Activated CD4-positive, alpha-beta T cell treated with anti-CD3 and anti-CD28 coated beads, Interleukin-2, amount 10 ng/mL, durations not matched to agents 7 days and 5 days (primary cell): ENCODE results near the gene CDH13. TPM values are rescaled to one million over a fixed set of nuclear protein-coding genes. Genes with fewer than 3 reads are reported as not detected.

Experiments
- CTCF ChIA-PET: fragments of 350-600 bp; sonication (Branson Sonifier 250); formaldehyde crosslinking; loops from one replicate; lab custom pipeline; 2021; ENCODE audit warnings: antibody characterized with exemption; lab: Charles Lee
- POLR2A ChIA-PET: fragments of 350-600 bp; sonication (Branson Sonifier 250); formaldehyde crosslinking; loops from one replicate; lab custom pipeline; 2021; ENCODE audit warnings: antibody characterized with exemption; lab: Charles Lee
- DNase-seq: peaks from one replicate; pipeline ENCODE4 v3.0.0-alpha.2; 2020
- H3K27ac Mint-ChIP-seq: one replicate; pipeline ENCODE4 v1.8.0; 2021; ENCODE audit warnings: mild to moderate bottlenecking, moderate library complexity, mixed read lengths
- H3K27me3 Mint-ChIP-seq: one replicate; pipeline ENCODE4 v1.8.0; 2021; ENCODE audit warnings: mixed read lengths
- H3K36me3 Mint-ChIP-seq: one replicate; pipeline ENCODE4 v1.8.0; 2021; ENCODE audit warnings: low read depth, mixed read lengths
- H3K4me1 Mint-ChIP-seq: one replicate; pipeline ENCODE4 v1.8.0; 2021; ENCODE audit warnings: mixed read lengths
- H3K4me3 Mint-ChIP-seq: one replicate; pipeline ENCODE4 v1.8.0; 2021; ENCODE audit warnings: mild to moderate bottlenecking, moderate library complexity, mixed read lengths
- H3K9me3 Mint-ChIP-seq: one replicate; pipeline ENCODE4 v1.8.0; 2021; ENCODE audit warnings: mixed read lengths
- total RNA-seq, 2 experiments: library from RNA; stranded (reverse); gene quantifications; one replicate each; pipeline ENCODE4 v1.2.3, GENCODE V29; 2021

The CDH13 gene
- total RNA-seq, 2 experiments from 2014 or later, result not detected

DNA sequence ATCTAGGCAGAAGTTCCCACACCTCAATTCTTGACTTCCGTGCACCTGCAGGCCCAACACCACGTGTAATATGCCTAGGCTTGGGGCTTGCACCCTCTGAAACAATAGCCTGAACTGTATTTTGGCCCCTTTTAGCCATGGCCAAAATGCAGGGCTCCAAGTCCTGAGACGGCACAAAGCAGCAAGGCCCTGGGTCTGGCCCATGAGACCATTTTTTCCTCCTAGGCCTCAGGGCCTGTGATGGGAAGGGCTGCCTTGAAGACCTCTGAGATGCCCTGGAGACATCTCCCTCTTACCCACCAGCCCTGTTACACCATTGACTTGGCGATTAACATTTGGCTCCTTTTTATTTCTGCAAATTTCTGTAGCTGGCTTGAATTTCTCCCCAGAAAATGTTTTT is 238.6 kb downstream of the CDH13 start:
- Mint-ChIP-seq H3K9me3 (peaks cover 10% of the 10 kb centered on the region), H3K4me1 (no peaks in the 10 kb centered on the region), H3K4me3 (no peak overlapping the region), H3K36me3 (no peaks in the 10 kb centered on the region), H3K27me3 (no peaks in the 10 kb centered on the region), H3K27ac (no peak overlapping the region)
- DNase-seq, result no peak
- CTCF ChIA-PET, result no interaction called here
- POLR2A ChIA-PET, result no interaction called here

DNA sequence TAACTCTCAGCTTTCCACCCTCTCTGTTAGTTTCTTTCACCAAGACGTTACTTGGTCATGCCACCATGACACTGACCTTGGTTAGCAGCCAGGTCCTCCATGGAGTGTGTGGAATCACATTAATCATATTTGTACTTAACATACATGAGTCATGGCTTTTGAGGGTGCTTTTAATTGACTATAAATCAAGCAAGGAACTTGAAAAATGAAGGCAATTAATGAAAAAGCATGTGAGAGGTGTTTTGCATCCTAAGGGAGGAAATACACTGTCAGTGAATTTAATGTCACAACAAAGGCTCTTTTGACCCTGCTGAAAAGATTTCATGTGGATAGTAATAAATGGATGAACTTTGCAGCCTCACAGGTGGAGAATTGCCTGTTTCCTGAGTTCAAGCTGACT is 240.7 kb downstream of the CDH13 start:
- H3K27ac Mint-ChIP-seq, result no peak overlapping the region
- ChIA-PET POLR2A (no interaction called here), CTCF (no interaction called here)
- H3K4me1 Mint-ChIP-seq, result no peaks in the 10 kb centered on the region
- H3K27me3 Mint-ChIP-seq, result no peaks in the 10 kb centered on the region
- H3K4me3 Mint-ChIP-seq, result no peak overlapping the region
- no peak for DNase-seq
- no peaks in the 10 kb centered on the region for H3K36me3 Mint-ChIP-seq
- H3K9me3 Mint-ChIP-seq, result peaks cover 10% of the 10 kb centered on the region

DNA sequence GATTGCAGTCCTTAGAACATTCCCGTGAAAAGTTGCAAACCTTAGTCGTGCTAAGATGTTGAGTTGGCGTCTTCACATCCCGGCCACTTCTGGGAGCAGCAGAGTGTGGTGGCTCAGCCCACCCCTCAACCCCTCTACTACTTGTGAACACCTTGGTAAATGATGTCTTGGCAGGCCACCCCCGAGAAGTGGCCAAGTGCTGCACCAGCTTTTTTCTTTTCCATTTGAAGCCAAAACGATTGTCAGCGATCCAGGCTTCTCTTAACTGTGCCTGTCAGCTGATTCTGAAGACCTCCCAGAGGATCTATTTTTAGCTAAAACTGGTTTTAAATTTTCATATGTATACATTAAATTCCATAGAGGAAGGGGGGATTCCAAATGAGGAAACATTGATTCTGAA is 247.5 kb downstream of the CDH13 start:
- no peaks in the 10 kb centered on the region for H3K27me3 Mint-ChIP-seq
- ChIA-PET POLR2A (no interaction called here), CTCF (interaction anchor here (0.6 kb wide), 1 partner anchor 132 kb away, joined by 3 read pairs; no protein-coding TSS in a partner anchor)
- H3K27ac Mint-ChIP-seq, result no peak overlapping the region
- no peak overlapping the region for H3K4me3 Mint-ChIP-seq
- no peaks in the 10 kb centered on the region for H3K36me3 Mint-ChIP-seq
- DNase-seq, result no peak
- no peaks in the 10 kb centered on the region for H3K4me1 Mint-ChIP-seq
- peaks cover 2% of the 10 kb centered on the region for H3K9me3 Mint-ChIP-seq

DNA sequence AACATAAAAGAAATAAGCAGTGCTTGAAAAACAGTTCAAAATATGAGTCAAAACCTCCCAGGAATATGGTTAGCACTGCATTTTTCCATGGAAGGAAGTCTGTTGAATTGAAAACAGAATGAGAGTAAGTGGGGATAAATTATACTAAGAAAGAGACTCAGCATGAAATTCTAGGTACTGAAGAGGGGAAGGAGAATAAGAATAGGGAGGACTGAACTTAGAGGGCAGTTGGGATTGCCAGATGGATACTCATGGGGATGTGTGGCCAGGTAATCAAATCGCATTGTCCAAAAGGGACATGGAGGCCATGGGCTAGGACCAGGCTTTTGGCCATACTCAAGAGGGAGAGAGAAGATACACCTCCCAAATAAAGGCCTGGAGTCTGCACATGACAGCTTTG is 247.9 kb downstream of the CDH13 start:
- POLR2A ChIA-PET, result no interaction called here
- no peak overlapping the region for H3K4me3 Mint-ChIP-seq
- CTCF ChIA-PET, result interaction anchor here (0.6 kb wide), 1 partner anchor 132 kb away, joined by 3 read pairs; no protein-coding TSS in a partner anchor
- no peaks in the 10 kb centered on the region for H3K27me3 Mint-ChIP-seq
- H3K9me3 Mint-ChIP-seq, result peaks cover 2% of the 10 kb centered on the region
- no peak for DNase-seq
- H3K36me3 Mint-ChIP-seq, result no peaks in the 10 kb centered on the region
- no peak overlapping the region for H3K27ac Mint-ChIP-seq
- H3K4me1 Mint-ChIP-seq, result no peaks in the 10 kb centered on the region

DNA sequence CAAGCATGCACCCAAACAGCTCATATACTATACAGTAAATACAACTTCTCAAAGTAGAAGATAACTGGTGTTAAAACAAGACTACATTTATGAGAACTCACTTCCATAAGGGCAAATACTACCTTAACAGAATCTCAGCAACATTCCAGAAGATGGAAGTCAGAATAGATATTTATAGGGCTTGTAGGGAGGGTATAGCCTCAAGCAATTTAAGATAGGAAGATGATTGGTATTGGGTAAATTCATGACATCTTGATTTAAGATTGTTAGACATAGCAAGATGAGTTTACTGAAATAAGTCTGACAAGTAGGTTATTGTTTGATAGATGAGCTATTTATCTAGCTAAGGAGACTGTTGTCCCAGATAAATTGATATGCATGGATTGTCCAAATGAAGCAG is 250.2 kb downstream of the CDH13 start:
- Mint-ChIP-seq H3K36me3 (no peaks in the 10 kb centered on the region), H3K27me3 (no peaks in the 10 kb centered on the region), H3K4me3 (no peak overlapping the region), H3K27ac (no peak overlapping the region), H3K9me3 (no peaks in the 10 kb centered on the region), H3K4me1 (no peaks in the 10 kb centered on the region)
- no peak for DNase-seq
- CTCF ChIA-PET, result interaction anchor here (0.6 kb wide), 1 partner anchor 587 kb away, joined by 5 read pairs; no protein-coding TSS in a partner anchor
- POLR2A ChIA-PET, result no interaction called here

DNA sequence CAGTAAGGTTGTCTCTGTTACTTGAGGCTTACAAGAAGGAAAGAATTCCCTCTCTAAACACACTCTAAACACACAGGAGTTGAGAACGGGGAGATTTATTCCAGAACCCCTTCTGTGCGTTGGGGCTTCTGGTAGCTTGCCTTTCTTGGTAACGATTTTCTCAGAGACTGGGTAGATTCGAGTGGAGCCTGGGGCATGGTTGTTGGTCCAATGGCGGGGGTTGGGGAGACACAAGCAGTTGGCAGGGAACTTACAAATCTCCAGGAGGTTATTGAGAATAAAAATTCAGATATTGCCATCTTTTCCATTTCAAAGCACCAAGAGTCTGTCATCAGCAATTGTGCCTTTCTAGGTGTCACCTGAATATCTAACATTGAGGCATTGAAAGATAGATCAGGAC is 251.7 kb downstream of the CDH13 start:
- H3K27ac Mint-ChIP-seq, result no peak overlapping the region
- ChIA-PET POLR2A (no interaction called here), CTCF (no interaction called here)
- no peak for DNase-seq
- H3K4me3 Mint-ChIP-seq, result no peak overlapping the region
- no peaks in the 10 kb centered on the region for H3K27me3 Mint-ChIP-seq
- H3K36me3 Mint-ChIP-seq, result no peaks in the 10 kb centered on the region
- H3K9me3 Mint-ChIP-seq, result no peaks in the 10 kb centered on the region
- no peaks in the 10 kb centered on the region for H3K4me1 Mint-ChIP-seq

DNA sequence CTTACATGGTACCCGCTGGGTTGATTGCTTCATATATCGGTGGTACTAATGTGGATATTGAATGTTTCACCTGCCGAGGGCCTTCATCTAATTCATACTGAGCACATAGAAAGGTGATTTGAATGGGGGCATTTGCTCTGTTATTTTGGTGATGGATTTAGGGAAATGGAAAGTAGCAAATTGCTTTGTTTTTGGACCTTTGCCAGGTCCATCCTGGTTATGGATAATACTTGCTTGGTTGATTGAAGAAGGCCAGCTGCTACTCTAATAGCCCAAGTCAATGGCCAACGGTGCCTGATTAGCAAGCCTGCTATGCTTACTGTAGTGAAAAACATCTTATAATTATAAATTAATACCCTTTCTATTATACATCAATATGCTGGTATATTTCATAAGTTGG is 253.6 kb downstream of the CDH13 start:
- no peak for DNase-seq
- H3K9me3 Mint-ChIP-seq, result no peaks in the 10 kb centered on the region
- ChIA-PET POLR2A (no interaction called here), CTCF (no interaction called here)
- no peaks in the 10 kb centered on the region for H3K27me3 Mint-ChIP-seq
- no peak overlapping the region for H3K4me3 Mint-ChIP-seq
- no peaks in the 10 kb centered on the region for H3K36me3 Mint-ChIP-seq
- H3K4me1 Mint-ChIP-seq, result no peaks in the 10 kb centered on the region
- H3K27ac Mint-ChIP-seq, result no peak overlapping the region

DNA sequence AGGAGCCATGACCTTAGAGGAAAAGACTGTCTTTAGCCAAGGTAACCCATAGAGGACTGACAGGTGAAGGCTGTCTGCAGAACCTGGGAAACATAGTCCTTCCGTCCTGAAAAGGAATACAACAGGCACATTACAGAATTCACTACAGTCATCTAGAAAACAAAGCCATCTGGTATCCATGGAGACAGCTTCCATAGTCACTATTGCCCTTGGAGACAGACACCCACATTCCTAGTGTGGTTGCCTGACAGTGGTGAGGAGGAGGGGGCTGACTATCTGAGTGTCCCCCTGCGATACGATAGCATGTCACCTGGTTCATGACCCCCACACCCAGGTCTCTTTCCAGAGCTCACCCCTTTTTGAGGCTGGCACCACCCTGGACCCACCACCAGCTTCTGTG is 254.7 kb downstream of the CDH13 start:
- DNase-seq, result no peak
- ChIA-PET CTCF (no interaction called here), POLR2A (no interaction called here)
- no peaks in the 10 kb centered on the region for H3K27me3 Mint-ChIP-seq
- no peaks in the 10 kb centered on the region for H3K4me1 Mint-ChIP-seq
- H3K4me3 Mint-ChIP-seq, result no peak overlapping the region
- H3K9me3 Mint-ChIP-seq, result no peaks in the 10 kb centered on the region
- no peaks in the 10 kb centered on the region for H3K36me3 Mint-ChIP-seq
- no peak overlapping the region for H3K27ac Mint-ChIP-seq

DNA sequence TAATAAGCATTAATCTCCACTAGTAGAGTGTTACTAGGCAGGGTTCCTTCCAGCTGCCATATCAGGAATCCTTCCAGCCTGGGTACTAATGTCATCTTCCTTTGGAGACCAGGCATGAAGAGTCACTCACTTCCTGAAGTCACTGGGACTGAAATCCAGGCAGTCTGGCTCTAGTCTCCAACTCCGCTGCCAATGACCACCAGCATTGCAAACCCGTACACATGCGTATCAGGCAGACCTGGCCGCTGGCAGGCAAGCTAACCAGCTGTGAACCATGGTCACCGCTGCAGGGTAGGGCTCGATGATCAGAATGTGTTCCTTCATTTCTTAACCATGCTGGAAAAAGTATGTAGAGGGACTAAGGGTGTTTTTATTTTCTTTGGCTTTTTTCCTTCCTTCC is 255.5 kb downstream of the CDH13 start:
- DNase-seq, result no peak
- ChIA-PET POLR2A (no interaction called here), CTCF (no interaction called here)
- no peak overlapping the region for H3K27ac Mint-ChIP-seq
- H3K27me3 Mint-ChIP-seq, result no peaks in the 10 kb centered on the region
- no peaks in the 10 kb centered on the region for H3K36me3 Mint-ChIP-seq
- H3K9me3 Mint-ChIP-seq, result no peaks in the 10 kb centered on the region
- no peak overlapping the region for H3K4me3 Mint-ChIP-seq
- H3K4me1 Mint-ChIP-seq, result no peaks in the 10 kb centered on the region

DNA sequence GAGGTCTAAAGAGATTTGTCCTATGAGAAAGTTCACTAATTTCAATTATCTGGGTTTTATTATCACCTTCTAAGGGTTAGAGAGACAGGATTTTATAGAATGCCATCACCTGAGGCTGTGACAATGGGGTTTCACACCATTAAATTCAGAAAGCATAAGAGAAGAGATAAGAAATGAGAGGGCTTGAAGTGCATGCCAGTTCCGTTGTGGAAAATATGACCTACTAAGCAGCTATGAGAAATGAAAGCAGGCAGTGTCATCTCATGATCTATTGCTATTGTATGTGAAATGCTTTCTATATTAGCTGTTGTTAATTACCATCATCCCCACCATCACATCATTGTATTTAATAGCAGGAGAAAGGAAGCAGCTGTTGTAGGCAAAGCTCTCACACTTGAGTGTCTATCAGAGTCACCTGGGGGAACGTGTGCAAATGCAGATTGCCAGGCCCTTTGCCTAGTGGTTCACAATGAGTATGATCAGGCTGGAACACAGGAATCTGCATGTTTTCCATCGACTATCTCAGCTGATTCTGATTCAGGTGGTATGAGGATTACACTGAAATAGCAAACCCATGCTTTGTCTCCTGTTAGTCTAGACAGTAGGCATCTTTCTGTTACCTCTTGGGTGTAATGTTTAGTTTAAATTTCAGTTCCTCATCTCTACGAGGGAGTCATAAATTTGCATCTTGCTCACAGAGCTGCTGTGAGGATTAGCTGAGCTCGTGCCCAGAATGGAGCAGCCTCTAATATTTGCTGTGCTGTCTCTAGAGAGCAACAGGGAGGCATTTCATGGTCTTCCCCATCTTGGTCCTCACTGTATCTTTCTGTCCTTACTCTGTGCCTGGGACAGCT is 256.4 kb downstream of the CDH13 start:
- Mint-ChIP-seq H3K4me1 (no peaks in the 10 kb centered on the region), H3K9me3 (no peaks in the 10 kb centered on the region), H3K27me3 (no peaks in the 10 kb centered on the region), H3K4me3 (no peak overlapping the region), H3K27ac (no peak overlapping the region), H3K36me3 (no peaks in the 10 kb centered on the region)
- ChIA-PET POLR2A (no interaction called here), CTCF (no interaction called here)
- no peak for DNase-seq

DNA sequence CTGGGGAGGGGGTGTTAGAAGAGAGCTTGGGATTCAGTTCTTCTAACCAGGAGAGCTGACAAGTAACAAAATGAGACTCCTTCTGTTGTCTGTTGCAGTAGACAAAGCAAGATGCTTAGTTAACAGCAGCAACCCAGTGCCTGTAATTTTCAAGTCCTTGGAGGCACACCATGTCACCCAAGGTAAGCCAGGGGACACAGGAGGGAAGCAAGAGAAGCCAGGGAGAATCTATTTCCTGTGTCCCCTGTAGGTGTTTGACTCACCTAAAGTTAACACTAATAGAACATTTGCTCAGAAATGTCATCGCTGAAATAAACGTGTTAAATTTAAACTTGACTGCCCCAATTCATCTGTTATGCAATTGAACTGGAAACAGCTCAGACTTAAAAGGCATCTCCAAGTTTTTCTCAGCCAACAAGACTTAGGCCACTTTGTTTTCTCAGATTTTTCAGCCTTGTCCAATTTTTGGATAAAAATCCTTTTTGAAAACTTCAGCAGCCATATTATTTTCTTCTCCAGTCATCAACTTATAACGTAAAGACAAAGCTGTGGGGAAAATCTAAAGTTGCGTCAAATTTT is 257.6 kb downstream of the CDH13 start:
- Mint-ChIP-seq H3K27me3 (no peaks in the 10 kb centered on the region), H3K4me1 (no peaks in the 10 kb centered on the region), H3K27ac (no peak overlapping the region), H3K9me3 (no peaks in the 10 kb centered on the region), H3K4me3 (no peak overlapping the region), H3K36me3 (no peaks in the 10 kb centered on the region)
- POLR2A ChIA-PET, result no interaction called here
- DNase-seq, result no peak
- CTCF ChIA-PET, result no interaction called here

DNA sequence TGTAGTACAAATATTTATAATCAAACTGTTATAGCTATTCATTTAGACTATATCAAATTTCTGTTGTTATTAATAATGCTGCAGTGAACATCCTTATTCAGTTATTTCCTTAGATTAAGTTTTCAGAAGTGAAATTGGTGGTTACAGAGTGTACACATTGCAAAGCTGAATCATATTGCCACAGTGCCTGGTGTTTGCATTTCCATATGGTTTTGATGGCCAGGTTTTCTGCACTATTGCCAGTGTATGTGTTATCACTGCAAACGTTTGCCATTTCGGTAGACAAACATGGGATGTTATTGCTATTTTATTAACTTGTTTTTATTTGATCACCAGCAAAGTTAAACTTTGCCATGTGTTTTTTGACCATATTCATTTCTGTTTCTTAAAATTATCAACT is 259.4 kb downstream of the CDH13 start:
- Mint-ChIP-seq H3K4me3 (no peak overlapping the region), H3K27ac (no peak overlapping the region), H3K27me3 (no peaks in the 10 kb centered on the region), H3K4me1 (no peaks in the 10 kb centered on the region), H3K9me3 (no peaks in the 10 kb centered on the region), H3K36me3 (no peaks in the 10 kb centered on the region)
- ChIA-PET CTCF (no interaction called here), POLR2A (no interaction called here)
- no peak for DNase-seq

DNA sequence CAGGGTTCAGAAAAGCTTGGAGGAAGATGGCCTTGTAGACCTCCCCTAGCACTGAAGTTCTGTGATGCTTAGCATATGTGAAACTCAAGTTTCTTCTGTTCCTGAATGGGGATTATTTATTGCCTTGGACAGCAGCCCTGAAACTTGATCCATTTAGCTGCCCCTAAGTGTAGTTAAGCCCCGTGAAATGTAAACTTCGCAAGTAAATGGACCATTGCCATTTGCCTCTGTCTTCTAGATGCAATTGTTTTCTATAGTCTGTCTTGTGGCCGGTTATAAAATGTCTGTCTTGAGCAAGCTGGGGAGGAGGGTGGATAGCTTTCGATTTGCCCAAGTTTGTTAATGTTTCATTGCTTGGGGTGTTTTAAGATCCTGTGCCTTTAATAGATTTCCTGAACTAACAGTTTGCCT is 261.8 kb downstream of the CDH13 start:
- Mint-ChIP-seq H3K4me1 (no peaks in the 10 kb centered on the region), H3K27ac (no peak overlapping the region), H3K4me3 (no peak overlapping the region), H3K27me3 (no peaks in the 10 kb centered on the region), H3K9me3 (no peaks in the 10 kb centered on the region), H3K36me3 (no peaks in the 10 kb centered on the region)
- POLR2A ChIA-PET, result no interaction called here
- CTCF ChIA-PET, result no interaction called here
- DNase-seq, result no peak
